Ectodermal cell (in vitro differentiated cells): ENCODE measurements around the gene IGSF22.
A peak's percentile ranks its signal among the peaks of the same experiment; 100 is the strongest.

ENCODE experiments used
- H3K27ac ChIP-seq: 2 replicates; pipeline ENCODE4 v1.7.0; 2013; ENCODE audit warnings: mild to moderate bottlenecking, low read depth, low read length; ENCODE audit not compliant: insufficient read depth, poor library complexity, severe bottlenecking
- H3K27me3 ChIP-seq: 2 replicates; pipeline ENCODE4 v1.7.0; 2013; ENCODE audit warnings: mild to moderate bottlenecking, low read length; ENCODE audit not compliant: insufficient read depth, control insufficient read depth, poor library complexity, severe bottlenecking
- H3K36me3 ChIP-seq: one replicate; pipeline ENCODE4 v1.7.0; 2013; ENCODE audit warnings: low read length; ENCODE audit not compliant: control insufficient read depth, insufficient read depth
- H3K4me1 ChIP-seq: one replicate; pipeline ENCODE4 v1.7.0; 2013; ENCODE audit warnings: low read length; ENCODE audit not compliant: control insufficient read depth, insufficient read depth
- H3K4me3 ChIP-seq: 2 replicates; pipeline ENCODE4 v1.7.0; 2013; ENCODE audit warnings: low read depth, low read length, control low read depth; ENCODE audit not compliant: insufficient read depth
- H3K9me3 ChIP-seq: 2 replicates; pipeline ENCODE4 v1.7.0; 2013; ENCODE audit warnings: mild to moderate bottlenecking, low read length, moderate library complexity; ENCODE audit not compliant: control insufficient read depth
- WGBS, 2 experiments: methylation state at CpG; one replicate each; pipeline ENCODE4 v1.1.7; 2013; ENCODE audit warnings: missing lambda C conversion rate in 2 of 2; 5-methylcytosine and 5-hydroxymethylcytosine counted together

The IGSF22 gene

DNA sequence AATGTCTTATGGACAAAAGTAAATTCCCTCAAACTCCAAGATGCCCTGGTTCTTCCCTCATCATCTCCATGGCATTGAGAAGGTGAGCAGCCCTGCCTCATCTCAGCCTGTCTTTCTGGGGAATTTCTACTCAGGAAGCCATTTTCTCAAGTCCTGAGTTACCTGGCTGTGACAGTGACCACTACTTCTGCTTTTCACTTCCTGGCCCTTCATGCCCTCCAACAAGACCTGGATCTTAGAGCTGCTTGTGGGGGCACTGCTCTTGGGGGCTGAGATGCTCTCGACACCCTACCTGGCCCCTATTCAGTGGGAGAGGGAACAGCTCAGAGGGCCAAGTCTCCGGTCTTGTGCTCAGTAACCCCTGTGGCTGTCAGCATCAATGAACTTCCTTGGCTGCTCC, 5.5 kb upstream of the IGSF22 start:
- Histone ChIP-seq H3K9me3 (no peaks in the 10 kb centered on the region), H3K27ac (no peak overlapping the region), H3K27me3 (no peaks in the 10 kb centered on the region), H3K4me1 (no peaks in the 10 kb centered on the region), H3K4me3 (no peak overlapping the region), H3K36me3 (no peaks in the 10 kb centered on the region)
- 91 to 92% methylated on average over 2 of the region's 2 CpGs for WGBS, 2 experiments

DNA sequence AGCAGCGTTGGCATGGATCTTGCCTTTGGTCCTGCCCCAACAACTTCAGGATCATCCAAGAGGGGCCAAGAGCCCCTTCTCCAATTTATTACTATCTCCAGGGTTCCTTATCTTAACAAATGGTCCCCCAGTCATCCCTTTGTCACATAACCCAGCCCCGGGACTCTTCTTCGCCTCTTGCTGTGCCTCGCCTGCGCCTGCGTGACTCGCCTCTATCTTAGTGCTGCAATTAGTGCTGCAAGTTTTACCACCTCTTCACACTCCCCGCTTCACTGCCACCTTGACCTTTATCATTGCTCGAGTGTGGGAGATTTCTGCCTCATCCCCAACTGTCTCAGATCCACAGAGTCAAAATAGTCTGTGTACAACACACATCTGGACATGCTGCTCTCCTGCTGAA, 4.0 kb upstream of the IGSF22 start:
- no peaks in the 10 kb centered on the region for H3K4me1 ChIP-seq
- no peaks in the 10 kb centered on the region for H3K27me3 ChIP-seq
- H3K36me3 ChIP-seq: no peaks in the 10 kb centered on the region
- no peak overlapping the region for H3K27ac ChIP-seq
- no peak overlapping the region for H3K4me3 ChIP-seq
- no peaks in the 10 kb centered on the region for H3K9me3 ChIP-seq
- WGBS, 2 experiments: 94% methylated on average over 9 of the region's 9 CpGs

DNA sequence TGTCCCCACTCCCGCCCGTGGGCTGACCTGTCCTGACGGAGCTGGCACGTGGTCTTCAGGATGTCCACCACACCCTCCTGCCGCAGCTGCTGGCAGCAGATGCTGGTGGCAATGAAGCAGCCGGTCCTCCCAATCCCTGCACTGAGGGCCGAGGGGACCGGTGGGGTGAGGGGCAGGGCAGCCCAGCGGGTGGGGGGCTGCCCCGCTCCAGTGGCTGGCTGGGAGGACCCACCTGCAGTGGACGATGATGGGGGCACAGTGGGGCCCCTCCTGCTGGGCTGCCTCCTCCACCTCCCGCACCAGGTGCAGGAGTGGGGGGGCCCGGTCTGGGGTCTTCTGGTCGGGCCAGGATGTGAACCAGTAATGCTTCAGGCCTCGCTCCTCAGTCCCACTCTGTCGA, 3.4 kb upstream of the IGSF22 start:
- 92% methylated on average over 16 of the region's 16 CpGs for WGBS, 2 experiments
- Histone ChIP-seq H3K4me1 (no peaks in the 10 kb centered on the region), H3K4me3 (no peak overlapping the region), H3K27ac (no peak overlapping the region), H3K9me3 (no peaks in the 10 kb centered on the region), H3K27me3 (no peaks in the 10 kb centered on the region), H3K36me3 (no peaks in the 10 kb centered on the region)

DNA sequence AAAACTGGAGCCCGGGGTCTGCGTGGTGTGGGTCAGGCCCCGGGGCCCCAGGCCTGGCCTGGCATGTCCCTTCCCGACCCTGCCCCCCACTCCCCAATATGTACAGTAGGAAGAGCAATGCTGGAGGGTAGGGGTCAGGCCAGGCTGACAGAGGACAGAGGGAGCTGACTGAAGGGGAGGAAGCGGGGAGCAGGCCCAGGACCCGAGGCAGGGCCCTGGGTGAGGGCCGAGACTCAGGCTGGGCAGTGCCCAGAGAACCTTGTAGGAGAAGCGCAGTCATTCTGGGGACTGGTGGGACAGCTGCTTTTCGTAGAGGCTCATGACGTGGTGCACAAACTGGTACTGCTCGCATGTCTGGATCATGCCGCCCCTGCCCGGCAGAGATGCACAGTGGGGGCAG, 2.7 kb upstream of the IGSF22 start:
- peaks cover 3% of the 10 kb centered on the region for H3K4me1 ChIP-seq
- H3K9me3 ChIP-seq: no peaks in the 10 kb centered on the region
- no peaks in the 10 kb centered on the region for H3K36me3 ChIP-seq
- WGBS, 2 experiments: 92 to 93% methylated on average over 13 of the region's 13 CpGs
- no peak overlapping the region for H3K27ac ChIP-seq
- H3K4me3 ChIP-seq: no peak overlapping the region
- H3K27me3 ChIP-seq: no peaks in the 10 kb centered on the region

DNA sequence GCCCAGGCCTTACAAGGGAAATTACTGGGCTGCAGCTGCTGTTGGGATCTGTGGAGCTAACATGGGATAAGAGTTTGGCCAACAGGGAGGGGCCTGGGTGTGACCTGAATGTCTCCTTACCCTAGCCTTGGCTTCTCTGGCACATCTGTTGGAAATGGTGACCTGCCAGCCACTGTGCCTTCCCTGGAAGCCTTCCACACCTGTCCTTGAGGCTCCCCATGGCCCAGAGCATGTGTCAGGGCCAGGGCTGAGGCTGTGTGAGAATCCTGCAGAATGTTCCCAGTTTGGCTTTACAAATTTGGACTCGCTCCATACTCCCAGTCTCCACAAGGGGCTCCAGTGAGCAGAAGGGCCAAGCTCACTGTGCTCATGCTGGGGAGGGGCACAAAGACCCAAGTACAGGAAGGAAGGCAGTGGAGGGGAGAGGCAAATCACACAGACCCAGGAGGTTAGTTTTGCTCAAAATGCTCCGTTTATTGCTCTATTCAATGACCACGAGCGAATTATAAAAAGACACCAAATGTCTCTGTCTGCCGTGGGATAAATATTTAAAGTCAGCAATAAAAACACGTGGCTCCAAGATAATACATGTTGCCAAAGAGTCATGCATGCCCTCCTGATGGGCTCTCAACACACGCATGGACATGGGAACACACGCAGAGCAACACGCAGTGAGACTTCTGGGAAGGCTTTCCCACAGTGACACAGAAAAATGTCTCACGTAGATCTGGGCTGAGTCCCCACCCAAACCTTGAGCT, 1.7 kb upstream of the IGSF22 start:
- H3K36me3 ChIP-seq: no peaks in the 10 kb centered on the region
- no peaks in the 10 kb centered on the region for H3K9me3 ChIP-seq
- WGBS, 2 experiments: 64 to 65% methylated on average over 10 of the region's 10 CpGs
- H3K4me3 ChIP-seq: no peak overlapping the region
- H3K27ac ChIP-seq: no peak overlapping the region
- H3K27me3 ChIP-seq: no peaks in the 10 kb centered on the region
- H3K4me1 ChIP-seq: peaks cover 3% of the 10 kb centered on the region

DNA sequence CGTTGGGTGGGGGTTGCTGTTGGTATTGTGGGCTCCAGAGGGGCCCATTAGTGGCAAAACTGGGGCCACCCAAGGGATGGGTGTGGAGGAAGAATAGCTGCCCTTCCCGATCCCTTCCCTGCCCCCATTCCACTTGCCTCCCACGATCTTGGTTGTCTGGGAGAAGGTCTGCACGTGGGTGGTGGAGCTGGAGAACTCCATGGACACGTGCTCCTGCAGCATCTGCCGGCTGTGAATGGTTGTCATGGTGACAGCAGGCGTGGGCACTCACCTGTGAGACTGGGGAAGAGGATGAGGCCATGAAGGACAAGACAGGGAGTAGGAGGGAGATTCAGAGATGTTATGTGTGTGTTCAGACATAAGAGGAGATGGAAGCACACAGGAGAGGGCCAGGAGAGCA, 2.0 kb downstream of the IGSF22 start:
- WGBS, 2 experiments: 54 to 62% methylated on average over 7 of the region's 7 CpGs
- H3K27me3 ChIP-seq: peaks cover 13% of the 10 kb centered on the region
- H3K27ac ChIP-seq: no peak overlapping the region
- peaks cover 6% of the 10 kb centered on the region for H3K4me1 ChIP-seq
- no peaks in the 10 kb centered on the region for H3K36me3 ChIP-seq
- H3K4me3 ChIP-seq: no peak overlapping the region
- no peaks in the 10 kb centered on the region for H3K9me3 ChIP-seq

DNA sequence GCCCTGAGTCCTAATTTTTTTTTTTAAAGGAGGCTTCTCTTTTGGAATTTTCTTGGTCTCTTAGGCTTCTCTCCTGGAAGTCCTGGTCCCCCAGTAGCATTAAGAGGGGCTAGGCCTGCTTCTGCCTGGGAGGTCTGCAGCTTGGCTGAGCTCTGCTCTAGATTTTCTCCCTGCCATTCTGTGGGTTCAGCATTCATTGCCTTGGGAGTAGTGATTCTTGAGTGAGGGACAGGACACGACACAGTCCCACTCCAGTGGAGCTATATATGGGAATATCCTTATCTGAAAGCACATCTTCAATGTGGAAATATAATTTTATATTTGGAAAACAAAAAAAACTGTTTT, 3.7 kb downstream of the IGSF22 start:
- Histone ChIP-seq H3K27ac (no peak overlapping the region), H3K9me3 (no peaks in the 10 kb centered on the region), H3K27me3 (peaks cover 16% of the 10 kb centered on the region), H3K36me3 (no peaks in the 10 kb centered on the region), H3K4me1 (peaks cover 6% of the 10 kb centered on the region), H3K4me3 (no peak overlapping the region)
- WGBS, 2 experiments: 33% methylated on average over 1 of the region's 1 CpG; no CpG with 5 or more reads in 1 of the 2 experiments

DNA sequence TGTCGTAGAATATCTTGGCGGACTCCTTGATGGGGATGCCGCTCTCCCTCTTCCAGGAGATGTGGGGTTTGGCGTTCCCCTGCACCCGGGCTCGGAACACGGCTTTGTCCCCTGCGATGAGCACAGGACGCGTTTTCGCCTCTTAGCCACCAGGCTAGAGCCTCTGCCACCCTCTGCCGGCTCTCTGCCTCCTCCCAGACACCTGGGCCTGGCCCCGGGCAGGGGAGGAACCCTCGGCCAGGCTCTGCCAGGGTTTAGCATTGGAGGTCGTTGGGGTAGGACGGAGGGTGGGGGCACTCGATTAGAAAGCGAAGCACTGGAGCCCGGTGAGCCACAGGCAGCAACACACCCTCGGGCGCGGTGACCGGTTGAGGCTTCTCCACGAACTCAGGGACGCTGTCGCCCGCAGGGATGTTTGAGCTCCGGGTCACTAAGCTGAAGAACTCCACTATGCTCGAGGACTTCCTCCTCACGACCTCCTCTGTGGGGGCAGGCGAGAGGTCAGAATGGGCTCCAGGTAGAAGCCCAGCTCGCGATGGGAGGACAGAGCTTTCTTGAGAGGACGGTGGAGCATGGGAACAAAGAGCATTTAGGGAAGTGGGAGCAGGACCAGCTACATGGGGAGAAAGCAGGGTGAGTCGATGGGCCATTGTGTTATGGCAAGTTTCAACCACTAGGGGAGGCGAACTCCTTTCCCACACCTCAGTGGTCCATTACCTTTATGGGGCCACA, 4.3 kb downstream of the IGSF22 start:
- H3K27ac ChIP-seq: no peak overlapping the region
- H3K27me3 ChIP-seq: peaks cover 20% of the 10 kb centered on the region
- no peaks in the 10 kb centered on the region for H3K36me3 ChIP-seq
- H3K9me3 ChIP-seq: no peaks in the 10 kb centered on the region
- H3K4me1 ChIP-seq: peaks cover 6% of the 10 kb centered on the region
- 1 to 2% methylated on average over 36 of the region's 36 CpGs for WGBS, 2 experiments
- peak overlapping the region; percentile 58 for H3K4me3 ChIP-seq

DNA sequence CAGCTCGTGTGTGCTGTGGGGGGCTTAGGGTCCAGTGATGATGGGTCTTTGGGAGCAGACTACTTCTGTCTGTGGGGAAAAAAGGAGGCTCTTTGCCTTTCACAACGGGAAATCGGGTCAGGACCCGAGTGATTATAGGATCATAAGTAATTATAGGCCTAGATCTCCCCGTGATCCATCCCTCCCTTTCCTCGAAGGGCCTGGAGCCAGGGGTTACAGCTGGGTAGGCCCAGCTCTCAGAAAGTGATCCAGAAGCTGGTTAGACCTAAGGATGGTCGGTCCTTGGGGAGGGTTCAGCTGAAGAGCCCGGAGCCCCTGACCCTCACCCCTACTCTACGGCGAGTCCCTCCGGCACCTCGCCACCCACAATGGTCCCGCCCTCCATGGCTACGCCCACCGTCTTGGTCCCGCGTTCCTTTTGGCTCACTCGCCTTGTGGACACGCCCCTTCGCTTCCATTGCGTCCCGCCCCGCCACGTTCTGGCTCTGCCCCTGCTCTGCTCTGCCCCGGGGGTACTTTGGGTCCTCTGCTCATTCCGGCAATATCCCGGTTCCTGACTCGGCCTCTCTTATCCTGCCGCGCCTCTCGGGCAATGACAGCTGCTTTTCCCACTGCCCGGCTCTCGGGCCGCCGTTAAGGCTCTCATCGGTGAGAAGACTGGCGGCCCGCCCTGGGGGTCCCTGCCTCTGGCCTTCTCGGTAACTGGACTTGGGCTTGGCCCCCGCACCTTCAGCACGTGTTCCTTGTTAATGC, 5.0 kb downstream of the IGSF22 start:
- Histone ChIP-seq H3K4me3 (peak overlapping the region; percentile 58), H3K27ac (no peak overlapping the region), H3K4me1 (peaks cover 6% of the 10 kb centered on the region), H3K27me3 (peaks cover 27% of the 10 kb centered on the region), H3K36me3 (no peaks in the 10 kb centered on the region), H3K9me3 (no peaks in the 10 kb centered on the region)
- 9 to 10% methylated on average over 41 of the region's 41 CpGs for WGBS, 2 experiments
